T-helper 1 cell treated with Interleukin-12 subunit alpha and Interleukin-12 subunit beta and Interleukin-4 antibody, amounts not matched to agents 30 ng/mL and 1 ng/mL, for 36 hours (primary cell): Measurements from ENCODE around the gene AIG1. TPM values are rescaled to one million over a fixed set of nuclear protein-coding genes. Genes with fewer than 3 reads are reported as not detected.
"Not testable (repeated sequence)": the region's sequence is repeated elsewhere in the genome, so short reads cannot be mapped to it uniquely, and the experiment has no call there.

Experiments
- intact Hi-C: fragments of 100-400 bp; cut with micrococcal nuclease; formaldehyde crosslinking; loops from one replicate; pipeline ENCODE4 v1.15.1; 2024
- total RNA-seq: library from RNA; stranded (reverse); gene quantifications from 2 replicates; pipeline ENCODE4 v1.2.3, GENCODE V29; 2022

AIG1 gene
- total RNA-seq, 1 donor from 2014 or later = 5.0 TPM

DNA sequence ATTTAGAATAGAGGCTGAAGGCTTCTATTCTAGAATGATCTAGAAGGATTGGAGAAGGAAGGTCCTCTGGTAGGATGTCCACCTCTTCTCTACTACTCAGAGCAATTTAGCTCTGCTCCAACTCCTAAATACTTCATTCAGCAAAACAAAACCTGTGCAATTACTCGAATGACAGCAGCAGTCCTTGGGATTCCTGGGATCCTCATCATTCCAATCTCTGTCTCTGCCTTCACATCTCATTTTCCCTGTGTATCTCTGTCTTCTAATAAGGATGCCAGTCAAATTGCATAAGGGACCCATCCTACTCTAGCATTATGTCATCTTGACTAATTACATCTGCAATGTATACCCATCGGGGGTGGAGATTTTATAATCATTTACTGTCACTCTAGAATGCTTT is 5.5 kb upstream of the AIG1 start:
- intact Hi-C loops = loop anchor here (5.0 kb wide), 1 partner anchor 488 kb away; no protein-coding TSS in a partner anchor

- intact Hi-C loops = loop anchor here (5.0 kb wide), 1 partner anchor 489 kb away; no protein-coding TSS in a partner anchor
Observed at GRCh38 chr6:143055891-143056290, 4.8 kb upstream of the AIG1 start.

DNA sequence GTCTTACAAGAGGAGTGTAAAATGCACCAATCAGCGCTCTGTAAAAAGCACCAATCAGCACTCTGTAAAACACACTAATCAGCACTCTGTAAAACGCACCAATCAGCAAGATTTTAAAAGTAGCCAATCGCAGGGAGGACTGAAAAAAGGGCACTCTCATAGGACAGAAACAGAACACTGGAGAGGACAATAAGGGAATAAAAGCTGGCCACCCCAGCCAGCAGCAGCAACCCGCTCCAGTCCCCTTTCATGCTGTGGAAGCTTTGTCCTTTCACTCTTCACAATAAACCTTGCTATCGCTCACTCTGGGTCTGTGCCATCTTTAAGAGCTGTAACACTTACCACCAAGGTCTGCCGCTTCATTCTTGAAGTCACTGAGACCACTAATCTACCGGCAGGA is 1.7 kb upstream of the AIG1 start:
- intact Hi-C loops = loop anchor here (1.0 to 5.0 kb wide), 3 partner anchors 174 to 663 kb away; no protein-coding TSS in a partner anchor

DNA sequence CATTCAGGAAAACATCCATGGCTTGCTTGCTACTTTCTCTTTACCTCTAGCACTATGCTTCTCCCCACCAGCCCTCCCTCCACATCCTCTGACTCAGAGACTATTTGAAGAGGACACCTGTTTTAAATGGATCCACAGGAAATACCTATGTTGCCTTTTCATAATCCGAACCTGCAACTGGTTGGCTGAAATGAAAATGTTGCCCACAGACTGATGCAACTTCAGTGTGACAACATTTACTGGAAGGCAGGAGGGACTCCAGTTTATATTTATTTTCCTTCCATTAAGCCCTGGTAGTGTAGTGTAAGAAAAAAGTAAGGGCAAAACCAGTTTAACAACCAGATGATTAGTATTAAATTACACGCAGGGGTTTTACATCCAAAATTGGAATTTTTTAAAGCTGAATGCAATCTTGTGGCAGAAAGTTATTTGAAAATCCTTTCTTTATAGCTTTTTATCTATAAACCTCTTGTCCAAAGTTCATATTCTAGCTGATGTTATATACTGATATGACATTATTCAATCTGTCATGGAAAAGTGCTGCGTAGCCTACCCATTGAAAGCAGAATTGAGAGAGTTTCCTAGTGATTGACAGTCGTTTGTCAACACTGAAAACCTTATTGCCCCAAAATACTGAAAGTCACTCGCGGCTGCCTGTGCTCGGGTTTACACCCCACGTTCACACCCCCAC is 881 bp upstream of the AIG1 start:
- intact Hi-C loops = loop anchor here (1.0 to 5.0 kb wide), 12 partner anchors 114 to 1577 kb away; partner anchors contain the start of genes ADAT2, FUCA2, NMBR and PEX3

DNA sequence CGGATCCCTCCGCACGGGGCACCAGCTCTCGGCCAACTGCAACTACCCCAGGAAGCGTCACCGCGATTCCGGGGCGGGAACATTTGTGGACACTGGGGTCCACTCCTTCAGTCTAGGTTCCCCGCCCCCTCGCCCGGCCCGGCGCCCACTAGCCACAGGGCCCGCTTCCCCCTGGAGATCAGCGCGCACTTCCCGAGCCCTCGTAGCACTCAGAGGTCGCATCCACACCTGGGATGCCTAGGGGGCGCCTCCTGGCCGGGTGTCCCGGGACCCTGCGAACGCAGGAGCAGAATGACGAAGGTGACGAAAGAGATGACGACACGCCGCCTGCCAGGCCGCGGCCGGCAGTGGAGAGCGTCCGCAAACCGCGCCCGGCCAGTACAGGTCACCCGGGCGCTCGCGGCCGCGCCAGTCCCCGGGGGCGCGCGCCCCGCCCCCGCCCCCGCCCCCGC is 309 bp upstream of the AIG1 start:
- intact Hi-C loops = loop anchor here (1.0 to 2.0 kb wide), 9 partner anchors 114 to 1577 kb away; partner anchors contain the start of genes ADAT2, FUCA2, NMBR and PEX3

GRCh38 chr6:143061597-143062385 is 1.1 kb downstream of the AIG1 start:
- intact Hi-C loops = loop anchor here (2.0 kb wide), 2 partner anchors 449 to 915 kb away; partner anchors contain the start of genes FUCA2, NMBR and VTA1

DNA sequence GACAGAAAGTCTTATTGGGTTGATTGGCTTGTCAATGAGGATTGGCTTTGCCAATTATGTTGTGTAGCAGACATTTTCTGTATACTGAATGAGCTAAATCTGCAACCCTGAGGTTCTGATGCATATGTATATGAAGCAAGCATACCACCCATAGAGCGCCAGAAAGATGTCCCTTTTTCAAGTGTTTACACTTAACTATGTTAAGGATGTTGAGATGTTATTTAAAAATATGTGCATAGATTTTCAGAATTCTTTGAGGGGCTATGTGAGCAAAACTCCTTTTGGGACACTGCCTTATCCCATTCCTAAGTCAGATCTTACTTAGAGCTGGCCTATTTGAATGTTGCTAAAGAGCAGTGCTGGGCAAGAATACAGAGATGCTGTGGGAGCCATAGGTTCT is 1.9 kb downstream of the AIG1 start:
- intact Hi-C loops = no loop called here

DNA sequence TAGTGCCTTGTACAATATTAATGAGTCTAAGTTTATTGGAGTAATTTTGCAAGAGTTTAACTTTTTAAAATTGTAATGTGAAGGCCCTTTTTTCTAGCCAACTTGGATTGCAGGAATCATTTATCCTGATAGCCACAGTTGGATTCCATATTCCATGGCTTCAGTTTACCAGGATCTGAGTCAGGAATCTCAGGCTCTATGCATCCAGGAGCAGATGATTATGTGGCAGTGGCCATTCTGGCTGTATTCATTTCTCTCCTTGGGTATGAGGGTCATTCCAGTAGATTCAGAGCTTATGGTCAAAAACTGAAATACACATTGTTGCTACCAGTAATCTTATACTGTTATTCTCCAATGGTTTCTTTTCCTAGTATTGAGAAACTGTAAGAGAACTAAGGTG is 2.9 kb downstream of the AIG1 start:
- intact Hi-C loops = no loop called here

GRCh38 chr6:143064271-143064670 is 3.6 kb downstream of the AIG1 start:
- intact Hi-C loops = no loop called here

DNA sequence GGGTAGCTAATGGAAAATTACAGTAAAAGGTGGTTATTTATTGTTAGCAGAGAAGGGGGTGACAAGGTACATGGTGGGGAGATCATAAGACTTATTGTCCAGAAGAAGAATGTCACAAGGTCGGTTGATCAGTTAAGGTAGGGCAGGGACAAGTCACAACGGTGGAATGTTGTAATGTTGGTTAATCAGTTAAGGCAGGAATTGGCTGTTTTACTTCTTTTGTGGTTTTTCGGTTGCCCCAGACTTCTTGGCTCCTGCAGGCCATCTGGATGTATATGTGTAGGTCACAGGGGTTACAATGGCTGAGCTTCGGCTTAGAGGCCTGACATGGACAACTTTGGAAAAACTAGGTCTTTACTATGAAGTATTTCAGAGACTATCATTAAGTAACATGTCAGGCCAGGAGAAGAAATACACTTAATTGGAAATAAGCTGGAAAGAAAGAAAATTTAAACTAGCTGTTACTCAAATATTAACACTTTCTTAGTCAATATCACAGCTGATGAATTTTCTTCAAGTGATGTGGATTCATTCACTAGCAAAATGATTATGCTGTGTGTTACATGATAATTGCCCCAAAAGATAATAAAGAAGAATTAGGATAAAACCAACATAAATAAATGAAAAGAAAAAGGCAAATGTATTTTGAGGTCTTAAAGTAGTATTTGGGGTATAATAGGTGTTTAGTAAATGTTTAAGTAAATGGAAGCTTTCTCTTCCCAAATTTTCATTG is 4.4 kb downstream of the AIG1 start:
- intact Hi-C loops = no loop called here

DNA sequence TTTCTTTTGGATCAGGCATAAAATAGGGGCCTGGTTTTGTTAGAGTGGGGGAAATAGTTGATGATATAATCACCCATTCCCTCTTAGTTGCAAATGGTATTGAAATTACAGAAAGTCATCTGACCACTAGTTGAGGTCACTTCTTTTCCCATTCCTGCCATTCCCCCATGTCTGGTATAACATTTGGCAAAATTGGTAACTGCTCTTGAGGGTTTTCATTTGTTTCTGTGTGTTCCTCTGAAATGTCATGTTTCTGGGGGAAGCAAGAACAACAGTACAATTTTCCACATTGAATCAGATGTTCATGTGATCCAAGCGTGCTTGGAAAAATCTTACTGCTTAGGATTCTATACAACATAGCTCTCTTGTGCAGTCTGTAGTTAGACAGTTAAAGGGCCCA is 7.3 kb downstream of the AIG1 start:
- intact Hi-C loops = no loop called here

- intact Hi-C loops = loop anchor here (2.0 kb wide), 1 partner anchor 913 kb away; no protein-coding TSS in a partner anchor
Observed at GRCh38 chr6:143074101-143074500, 13.4 kb downstream of the AIG1 start.

GRCh38 chr6:143074670-143075318 is 14.1 kb downstream of the AIG1 start:
- intact Hi-C loops = loop anchor here (2.0 kb wide), 1 partner anchor 912 kb away; no protein-coding TSS in a partner anchor

DNA sequence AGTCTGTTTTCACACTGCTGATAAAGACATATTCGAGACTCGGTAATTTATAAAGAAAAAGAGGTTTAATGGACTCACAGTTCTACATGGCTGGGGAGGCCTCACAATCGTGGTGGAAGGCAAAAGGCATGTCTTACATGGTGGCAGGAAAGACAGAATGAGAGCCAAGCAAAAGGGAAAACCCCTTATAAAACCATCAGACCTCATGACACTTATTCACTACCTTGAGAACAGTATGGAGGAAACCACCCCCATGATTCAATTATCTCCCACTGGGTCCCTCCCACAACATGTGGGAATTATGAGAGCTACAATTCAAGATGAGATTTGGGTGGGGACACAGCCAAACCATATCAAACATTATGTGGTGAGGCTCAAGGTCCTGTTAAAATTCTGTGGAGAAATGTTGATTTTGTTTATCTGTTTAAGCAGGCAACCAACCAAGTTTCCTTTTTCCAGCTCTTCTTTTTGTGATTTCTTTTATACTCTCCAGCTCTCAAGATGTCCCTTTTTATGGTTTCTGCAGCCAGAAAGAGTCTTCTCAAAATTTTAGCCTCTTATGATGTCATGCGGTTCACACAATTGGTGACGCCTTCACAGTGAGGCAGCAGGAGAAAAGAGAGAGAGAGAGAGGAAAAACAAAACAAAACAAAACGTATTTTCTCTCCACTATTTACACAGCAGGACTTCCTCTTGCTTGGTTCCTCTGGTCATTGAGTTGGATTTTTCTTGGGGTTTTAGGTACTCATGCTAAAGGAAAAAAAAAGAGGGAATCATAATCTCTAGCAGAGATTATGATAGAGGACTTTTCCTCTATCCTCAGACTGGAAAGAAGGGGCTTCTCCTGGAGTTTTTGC is 18.0 kb downstream of the AIG1 start:
- intact Hi-C loops = no loop called here

- intact Hi-C loops = no loop called here
Observed at GRCh38 chr6:143079325-143079640, 18.6 kb downstream of the AIG1 start.

DNA sequence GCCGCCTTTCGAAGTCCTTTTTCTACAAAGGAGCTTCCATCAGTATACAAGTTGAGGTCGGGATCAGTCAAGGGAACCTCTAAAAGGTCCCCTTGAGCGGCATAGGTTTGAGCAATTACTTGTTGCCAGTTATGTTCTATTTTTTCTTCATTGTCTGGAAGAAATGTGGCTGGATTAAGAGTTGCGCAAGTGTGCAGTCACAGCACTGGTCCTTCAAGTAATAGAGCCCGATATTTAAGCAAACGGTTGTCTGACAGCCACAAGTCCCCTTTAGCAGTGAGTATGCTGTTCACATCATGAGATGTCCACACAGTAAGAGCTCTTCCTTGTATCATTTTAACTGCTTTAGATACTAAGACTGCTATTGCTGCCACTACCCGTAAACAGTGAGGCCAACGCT is 21.6 kb downstream of the AIG1 start:
- intact Hi-C loops = not testable (repeated sequence)

GRCh38 chr6:143084019-143084418 is 23.3 kb downstream of the AIG1 start:
- intact Hi-C loops = not testable (repeated sequence)

- intact Hi-C loops = not testable (repeated sequence)
Observed at GRCh38 chr6:143087335-143087734, 26.6 kb downstream of the AIG1 start.

- intact Hi-C loops = no loop called here
Observed at GRCh38 chr6:143087856-143088255, 27.2 kb downstream of the AIG1 start.
